Endothelial cell of umbilical vein (primary cell): ENCODE results near the gene WNT6. TPM values are rescaled to one million over a fixed set of nuclear protein-coding genes. Genes with fewer than 3 reads are reported as not detected.

Experiments used
- BruUV-seq: library from RNA; stranded (reverse); fragments of 400-500 nt; replicated peaks from 2 replicates; lab custom pipeline; 2021; lab: Mats Ljungman, UMichigan
- CTCF ChIA-PET: fragments of 300-600, 350-600 bp; sonication (Branson Sonifier 250); formaldehyde crosslinking; loops from one replicate; lab custom pipeline; 2021; ENCODE audit warnings: antibody characterized with exemption, inconsistent platforms; lab: Charles Lee
- POLR2A ChIA-PET: fragments of 300-600, 350-600 bp; sonication (Branson Sonifier 250); formaldehyde crosslinking; loops from one replicate; lab custom pipeline; 2021; ENCODE audit warnings: antibody characterized with exemption, inconsistent platforms; lab: Charles Lee
- DNase-seq: peaks from one replicate; pipeline ENCODE4 v3.0.0-alpha.2; 2011; ENCODE audit warnings: low read depth, low spot score
- FAIRE-seq: peaks from 2 replicates; lab custom pipeline; 2011; peaks lifted over from hg19 to GRCh38; lab: Jason Lieb, UNC
- H2AFZ ChIP-seq: 2 replicates; pipeline ENCODE4 v1.6.0; 2012; ENCODE audit warnings: low read depth, low read length, control low read depth, inconsistent platforms
- H3K27ac ChIP-seq: 2 replicates; pipeline ENCODE4 v1.5.1; 2011; ENCODE audit warnings: low read depth, mild to moderate bottlenecking, control low read depth, low read length, moderate library complexity; ENCODE audit not compliant: insufficient read depth
- H3K27me3 ChIP-seq, 2 experiments: 2 replicates each; pipeline versions ENCODE4 v1.6.0 to v1.6.1; 2011; ENCODE audit warnings: low read length in 2 of 2, mixed read lengths in 1 of 2; ENCODE audit not compliant: control insufficient read depth in 2 of 2, insufficient read depth in 2 of 2
- H3K36me3 ChIP-seq, 2 experiments: 2 replicates in 1 of 2; 3 replicates in 1 of 2; pipeline ENCODE4 v1.5.1; 2011; ENCODE audit warnings: low read length in 2 of 2, mild to moderate bottlenecking in 1 of 2, moderate library complexity in 1 of 2; ENCODE audit not compliant: control insufficient read depth in 2 of 2, insufficient read depth in 2 of 2; ENCODE audit errors: extremely low read depth in 1 of 2
- H3K4me1 ChIP-seq: 3 replicates; pipeline ENCODE4 v1.5.1; 2011; ENCODE audit warnings: mild to moderate bottlenecking, low read length; ENCODE audit not compliant: control insufficient read depth, insufficient read depth; ENCODE audit errors: extremely low read depth
- H3K4me2 ChIP-seq: 2 replicates; pipeline ENCODE4 v1.6.1; 2011; ENCODE audit warnings: low read length, control low read depth, mixed read lengths; ENCODE audit not compliant: insufficient read depth
- H3K4me3 ChIP-seq, 3 experiments: fragments of 200-600 bp in 1 of 3; sonication (generic), shearing (Covaris generic) in 1 of 3; replicated peaks in 1 of 3; 2 replicates each; pipeline ENCODE4 v1.5.1; 2011 to 2016; ENCODE audit warnings: control low read depth in 3 of 3, low read length in 3 of 3, mild to moderate bottlenecking in 2 of 3, inconsistent platforms in 1 of 3, low read depth in 1 of 3, moderate library complexity in 1 of 3; ENCODE audit not compliant: insufficient read depth in 1 of 3
- H3K79me2 ChIP-seq: 2 replicates; pipeline ENCODE4 v1.6.0; 2012; ENCODE audit warnings: low read length, inconsistent platforms; ENCODE audit not compliant: control insufficient read depth, insufficient read depth
- H3K9ac ChIP-seq: replicated peaks from 2 replicates; pipeline ENCODE3; 2011; ENCODE audit warnings: low read length, control low read depth; ENCODE audit not compliant: insufficient read depth; ENCODE audit errors: extremely low read depth
- H3K9me1 ChIP-seq: replicated peaks from 3 replicates; pipeline ENCODE4 v1.6.0; 2011; ENCODE audit warnings: mild to moderate bottlenecking, low read length; ENCODE audit not compliant: control insufficient read depth, insufficient read depth; ENCODE audit errors: extremely low read depth
- H3K9me3 ChIP-seq: replicated peaks from 2 replicates; pipeline ENCODE4 v1.5.1; 2012; ENCODE audit warnings: low read length, inconsistent platforms; ENCODE audit not compliant: control insufficient read depth, insufficient read depth
- H4K20me1 ChIP-seq: replicated peaks from 2 replicates; pipeline ENCODE3; 2011; ENCODE audit warnings: mild to moderate bottlenecking, low read length; ENCODE audit not compliant: control insufficient read depth, insufficient read depth; ENCODE audit errors: extremely low read depth
- EZH2 ChIP-seq: IDR thresholded peaks from 2 replicates; pipeline ENCODE4 v1.6.1; 2012; ENCODE audit warnings: borderline replicate concordance, low read depth, mild to moderate bottlenecking, moderate library complexity, low read length, inconsistent platforms; ENCODE audit not compliant: severe bottlenecking
- MYC ChIP-seq: IDR thresholded peaks from one replicate; pipeline ENCODE4 v1.6.1; 2011; ENCODE audit warnings: mild to moderate bottlenecking, low read depth, low read length
- POLR2AphosphoS5 ChIP-seq: IDR thresholded peaks from 2 replicates; pipeline ENCODE4 v1.6.1; 2012; ENCODE audit warnings: low read depth, mild to moderate bottlenecking, control low read depth, low read length, moderate library complexity; ENCODE audit not compliant: insufficient read depth
- dilution Hi-C: fragments of 300-500 bp; cut with MboI; formaldehyde crosslinking; loops from one replicate; pipeline ENCODE4 v1.15.0; 2019; ENCODE audit warnings: low sequenced_read_pairs; ENCODE audit not compliant: extremely low pct_ligation_motif_present
- intact Hi-C: fragments of 100-400 bp; cut with micrococcal nuclease; formaldehyde crosslinking; loops from one replicate; pipeline ENCODE4 v1.10.0; 2022
- polyA plus RNA-seq, 4 experiments: library from polyadenylated mRNA; depleted of rRNA in 3 of 4; stranded (reverse) in 3 of 4; unstranded in 1 of 4; fragments of >200 nt; gene quantifications; 2 replicates each; pipeline versions ENCODE4 v1.2.1 to v1.2.3, GENCODE V29; 2011 to 2012; ENCODE audit warnings: missing spikeins in 1 of 4
- total RNA-seq: library from RNA; stranded (reverse); gene quantifications from 2 replicates; pipeline ENCODE4 v1.2.3, GENCODE V29; 2021
- TF ChIP-seq, protein P1 (sequence below), 2 donors: IDR thresholded peaks; 1 replicate in 1 of 2; 2 replicates in 1 of 2; pipeline ENCODE4 v1.5.1; 2011; ENCODE audit warnings: low read length in 2 of 2, mild to moderate bottlenecking in 2 of 2, moderate library complexity in 2 of 2, control low read depth in 1 of 2, inconsistent platforms in 1 of 2, low read depth in 1 of 2; ENCODE audit not compliant: insufficient read depth in 1 of 2; ENCODE audit errors: extremely low read depth in 1 of 2

The WNT6 gene
- total and polyA plus RNA-seq, 2 donors (not counting 3 experiments of a cell fraction or from before 2014, with no cell fraction given): not detected

DNA sequence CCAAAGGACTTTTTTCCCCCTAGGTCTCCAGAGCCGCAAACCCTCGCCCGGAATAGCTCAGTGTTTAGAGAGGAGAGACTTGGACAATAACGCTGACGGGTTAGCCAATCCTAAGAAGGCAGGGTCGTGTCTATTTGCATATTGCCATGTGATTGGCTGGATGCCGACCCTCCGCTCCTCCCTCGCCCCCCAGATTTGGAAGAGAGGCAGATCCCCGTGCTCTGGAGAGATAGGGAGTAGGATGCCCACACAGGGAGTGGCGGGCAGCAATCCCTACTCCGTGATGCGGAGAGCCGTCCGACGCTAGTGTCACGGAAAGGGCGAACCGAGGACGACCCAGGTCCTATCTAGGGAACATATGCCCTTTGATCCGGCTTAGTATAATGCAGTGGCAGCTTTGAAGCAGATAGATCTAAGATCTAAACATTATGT is 1.4 kb downstream of the WNT6 start:
- no peak overlapping the region for H3K4me2 ChIP-seq
- H3K36me3 ChIP-seq: no peaks in the 10 kb centered on the region
- H2AFZ ChIP-seq: no peak overlapping the region
- H3K9me3 ChIP-seq: no peaks in the 10 kb centered on the region
- BruUV-seq: no TSS peak
- dilution Hi-C loops (no loop called here), intact Hi-C loops (no loop called here)
- ChIA-PET CTCF (interaction anchor here (1.2 to 1.5 kb wide), 4 partner anchors 13 to 37 kb away, joined by 5 to 12 read pairs (median 6); no protein-coding TSS in a partner anchor), POLR2A (no interaction called here)
- H3K27me3 ChIP-seq: peaks cover 54 to 56% of the 10 kb centered on the region in 2 experiments
- FAIRE-seq: peak; percentile 64
- H3K9me1 ChIP-seq: no peaks in the 10 kb centered on the region
- no peak overlapping the region for H3K27ac ChIP-seq
- H3K9ac ChIP-seq: no peak overlapping the region
- no peaks in the 10 kb centered on the region for H4K20me1 ChIP-seq
- peak; percentile 22 for DNase-seq
- no peaks in the 10 kb centered on the region for H3K4me1 ChIP-seq
- TF ChIP-seq EZH2 (peak; percentile 33), MYC (no peak), POLR2AphosphoS5 (no peak)
- TF ChIP-seq, protein P1, sequence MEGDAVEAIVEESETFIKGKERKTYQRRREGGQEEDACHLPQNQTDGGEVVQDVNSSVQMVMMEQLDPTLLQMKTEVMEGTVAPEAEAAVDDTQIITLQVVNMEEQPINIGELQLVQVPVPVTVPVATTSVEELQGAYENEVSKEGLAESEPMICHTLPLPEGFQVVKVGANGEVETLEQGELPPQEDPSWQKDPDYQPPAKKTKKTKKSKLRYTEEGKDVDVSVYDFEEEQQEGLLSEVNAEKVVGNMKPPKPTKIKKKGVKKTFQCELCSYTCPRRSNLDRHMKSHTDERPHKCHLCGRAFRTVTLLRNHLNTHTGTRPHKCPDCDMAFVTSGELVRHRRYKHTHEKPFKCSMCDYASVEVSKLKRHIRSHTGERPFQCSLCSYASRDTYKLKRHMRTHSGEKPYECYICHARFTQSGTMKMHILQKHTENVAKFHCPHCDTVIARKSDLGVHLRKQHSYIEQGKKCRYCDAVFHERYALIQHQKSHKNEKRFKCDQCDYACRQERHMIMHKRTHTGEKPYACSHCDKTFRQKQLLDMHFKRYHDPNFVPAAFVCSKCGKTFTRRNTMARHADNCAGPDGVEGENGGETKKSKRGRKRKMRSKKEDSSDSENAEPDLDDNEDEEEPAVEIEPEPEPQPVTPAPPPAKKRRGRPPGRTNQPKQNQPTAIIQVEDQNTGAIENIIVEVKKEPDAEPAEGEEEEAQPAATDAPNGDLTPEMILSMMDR (IDR thresholded peaks at IDR 0.05; ENCODE audit: extremely low read depth in 1 of 2, insufficient read depth in 1 of 2, low read depth in 1 of 2, low read length in 2 of 2): no peak
- H3K79me2 ChIP-seq: no peaks in the 10 kb centered on the region
- H3K4me3 ChIP-seq: no peak overlapping the region
